ENCODE measurements around the gene C14orf180.
"Not testable (repeated sequence)": the region's sequence is repeated elsewhere in the genome, so short reads cannot be mapped to it uniquely, and the experiment has no call there.

C14orf180 gene

GRCh38 chr14:104572024-104572626 is 7.4 kb upstream of the C14orf180 start:
- DNase-seq: no peak
- intact Hi-C loops (cut with DNase I): no loop called here

DNA sequence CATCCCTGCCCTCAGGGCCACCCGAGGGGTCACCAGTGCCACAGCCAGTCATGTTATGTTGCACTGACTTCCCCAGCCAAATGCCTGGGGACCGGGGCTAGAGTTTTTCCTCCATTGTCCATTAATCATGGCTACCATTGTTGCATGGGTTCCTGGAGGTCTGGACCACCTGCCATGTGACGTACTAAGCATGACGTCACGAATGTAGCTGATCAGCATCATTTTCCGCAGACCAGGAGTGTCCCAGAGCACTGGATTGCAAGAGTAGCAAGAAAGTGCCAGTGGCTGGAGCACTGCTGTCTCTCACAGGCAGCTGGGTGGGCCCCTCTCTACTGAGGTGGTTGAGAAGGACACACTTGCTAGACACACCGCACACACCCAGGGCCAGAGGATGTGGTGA is 6.9 kb upstream of the C14orf180 start:
- no peak for DNase-seq
- intact Hi-C loops (cut with DNase I): no loop called here

GRCh38 chr14:104573930-104574329 is 5.6 kb upstream of the C14orf180 start:
- no peak for DNase-seq
- intact Hi-C loops (cut with DNase I): no loop called here

DNA sequence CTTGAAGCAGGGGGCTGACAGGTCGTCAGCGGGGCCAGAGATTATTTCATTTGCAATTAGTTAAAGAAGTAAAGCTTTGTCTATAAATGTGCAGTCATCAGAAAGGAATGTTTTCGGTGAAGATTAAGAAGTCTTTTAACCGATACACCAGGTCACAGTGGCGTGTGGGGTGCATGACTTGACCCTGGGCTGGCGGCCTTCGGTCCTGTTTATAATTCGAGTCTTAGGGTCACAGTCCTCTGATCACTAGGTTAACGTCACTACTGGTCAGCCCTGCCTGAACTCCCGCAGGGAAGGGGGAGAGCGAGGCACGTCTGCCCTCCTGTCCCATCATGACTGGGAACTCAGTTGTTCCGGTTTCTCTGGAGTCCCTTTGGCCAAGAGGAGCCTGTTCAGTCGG is 5.0 kb upstream of the C14orf180 start:
- no peak for DNase-seq
- intact Hi-C loops (cut with DNase I): no loop called here

DNA sequence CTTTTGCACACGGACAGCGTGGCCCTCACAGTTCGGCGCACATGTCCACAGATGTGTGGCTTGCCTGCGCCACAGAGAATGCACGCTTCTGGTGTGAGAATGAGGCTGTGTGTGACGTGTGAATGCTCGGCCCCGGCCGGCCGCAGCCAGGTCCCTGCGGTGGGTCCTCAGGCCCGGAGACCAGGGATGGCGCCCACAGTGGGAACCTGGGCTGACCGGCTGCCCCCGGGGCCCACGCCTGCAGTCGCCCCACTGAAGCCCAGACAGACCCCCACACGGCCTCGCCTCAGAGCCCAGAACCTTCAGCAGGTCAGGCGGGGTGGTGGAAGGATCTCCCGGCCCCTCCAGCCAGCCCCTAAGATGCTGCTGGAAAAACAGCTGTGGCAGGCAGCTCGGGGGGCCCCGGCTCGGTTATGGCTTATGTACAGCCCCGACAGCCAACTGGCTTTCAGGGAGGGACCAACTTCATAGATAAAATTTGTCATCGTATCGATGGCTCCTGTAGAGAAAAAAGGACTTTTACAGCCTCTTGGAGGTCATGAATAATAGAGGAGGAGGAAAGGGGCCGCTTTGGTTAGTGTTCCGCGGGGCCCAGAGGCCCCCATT is 4.5 kb upstream of the C14orf180 start:
- no peak for DNase-seq
- intact Hi-C loops (cut with DNase I): no loop called here

DNA sequence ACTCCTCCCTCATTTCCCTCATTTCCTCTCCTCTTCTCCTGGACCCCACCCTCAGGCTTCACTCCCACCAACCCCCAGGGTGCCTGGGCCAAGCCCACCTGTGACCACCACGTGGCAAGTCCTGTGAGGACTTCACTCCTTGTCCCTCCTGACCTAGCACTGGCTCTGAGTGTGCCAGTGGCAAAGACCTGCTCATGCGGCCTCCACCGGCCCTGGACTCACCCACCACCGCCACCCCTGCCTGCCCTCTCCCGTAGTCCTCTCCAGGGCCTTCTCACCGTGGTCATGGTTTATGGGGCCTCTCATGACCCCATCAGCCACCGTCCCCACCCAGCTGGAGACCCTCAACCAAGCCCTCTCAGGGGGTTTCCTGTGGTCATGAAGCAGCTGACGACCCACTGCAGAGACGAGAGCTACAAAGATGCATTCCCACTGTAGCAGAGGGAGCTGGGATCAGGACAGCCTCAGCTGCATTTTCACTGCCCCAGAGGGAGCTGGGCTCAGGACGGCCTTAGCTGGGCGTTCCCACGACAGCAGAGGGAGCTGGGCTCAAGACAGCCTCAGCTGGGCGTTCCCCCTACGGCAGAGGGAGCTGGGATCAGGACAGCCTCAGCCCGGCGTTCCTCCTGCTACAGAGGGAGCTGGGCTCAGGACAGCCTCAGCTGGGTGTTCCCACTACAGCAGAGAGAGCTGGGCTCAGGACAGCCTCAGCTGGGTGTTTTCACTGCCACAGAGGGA is 3.2 kb upstream of the C14orf180 start:
- intact Hi-C loops (cut with DNase I): no loop called here
- DNase-seq: no peak

DNA sequence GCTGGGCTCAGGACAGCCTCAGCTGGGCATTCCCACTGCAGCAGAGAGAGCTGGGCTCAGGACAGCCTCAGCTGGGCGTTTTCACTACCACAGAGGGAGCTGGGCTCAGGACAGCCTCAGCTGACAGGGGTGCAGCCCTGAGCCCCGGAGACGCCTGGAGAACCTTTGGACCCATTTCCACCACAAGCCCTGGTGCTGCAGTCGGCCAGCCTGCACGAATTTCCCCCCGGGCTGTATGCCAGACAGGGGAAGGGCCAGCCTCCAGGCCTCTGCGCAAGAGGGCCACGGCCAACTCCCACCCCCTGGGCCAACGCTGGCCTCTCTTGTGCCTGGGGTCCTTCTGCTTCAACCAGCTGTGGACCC is 2.6 kb upstream of the C14orf180 start:
- intact Hi-C loops (cut with DNase I): no loop called here
- no peak for DNase-seq

GRCh38 chr14:104577426-104577825 is 2.1 kb upstream of the C14orf180 start:
- DNase-seq: no peak
- intact Hi-C loops (cut with DNase I): no loop called here

- intact Hi-C loops (cut with DNase I): no loop called here
- DNase-seq: no peak
These were observed 1.7 kb upstream of the C14orf180 start for GRCh38 chr14:104577847-104578301.

- no peak for DNase-seq
- intact Hi-C loops (cut with DNase I): no loop called here
These were observed 1.2 kb upstream of the C14orf180 start for GRCh38 chr14:104578321-104578720.

GRCh38 chr14:104579939-104580338 is 375 bp downstream of the C14orf180 start:
- DNase-seq; intact Hi-C loops (cut with DNase I): not testable (repeated sequence)

GRCh38 chr14:104580961-104581360 is 1.4 kb downstream of the C14orf180 start:
- intact Hi-C loops (cut with DNase I): no loop called here
- DNase-seq: no peak

DNA sequence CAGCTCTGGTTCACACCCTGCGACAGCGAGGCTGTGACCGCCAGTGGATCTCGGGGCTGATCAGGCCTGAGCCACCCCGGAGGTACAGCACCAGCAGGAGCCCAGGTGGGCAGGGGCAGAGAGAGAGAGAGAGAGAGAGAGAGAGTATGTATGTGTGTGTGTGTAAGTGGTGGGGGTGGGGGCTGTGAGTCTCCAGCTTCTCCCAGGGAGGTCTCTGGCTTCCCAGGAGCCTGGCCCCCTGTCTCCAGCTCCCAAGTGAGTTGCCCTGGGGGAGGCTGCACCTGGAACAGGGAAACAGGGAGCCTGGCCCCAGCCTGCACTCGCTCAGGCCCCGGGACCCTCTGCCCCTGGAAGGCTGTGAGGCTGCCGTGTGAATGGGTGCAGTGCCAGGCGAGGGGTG is 2.0 kb downstream of the C14orf180 start:
- intact Hi-C loops (cut with DNase I): no loop called here
- no peak for DNase-seq

DNA sequence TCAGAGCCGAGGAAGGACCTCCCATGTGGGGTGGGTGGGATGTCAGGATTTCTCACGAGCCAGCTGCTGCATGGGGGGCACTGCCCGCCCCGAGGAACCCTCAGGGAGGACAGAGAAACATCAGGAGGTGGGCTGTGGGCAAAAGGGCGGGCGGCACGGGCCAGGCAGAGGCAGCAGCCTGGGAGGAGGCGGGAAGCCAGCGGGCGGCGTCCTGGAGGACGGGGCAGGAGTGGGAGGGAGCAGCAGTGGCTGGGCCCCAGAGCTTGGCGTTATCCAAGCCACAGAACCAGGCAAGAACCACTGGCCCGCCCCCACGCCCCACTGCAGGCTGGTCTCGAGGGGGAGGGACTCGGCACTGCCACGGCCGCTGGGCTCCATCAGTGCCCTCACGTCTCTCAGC is 2.4 kb downstream of the C14orf180 start:
- intact Hi-C loops (cut with DNase I): no loop called here
- DNase-seq: no peak

DNA sequence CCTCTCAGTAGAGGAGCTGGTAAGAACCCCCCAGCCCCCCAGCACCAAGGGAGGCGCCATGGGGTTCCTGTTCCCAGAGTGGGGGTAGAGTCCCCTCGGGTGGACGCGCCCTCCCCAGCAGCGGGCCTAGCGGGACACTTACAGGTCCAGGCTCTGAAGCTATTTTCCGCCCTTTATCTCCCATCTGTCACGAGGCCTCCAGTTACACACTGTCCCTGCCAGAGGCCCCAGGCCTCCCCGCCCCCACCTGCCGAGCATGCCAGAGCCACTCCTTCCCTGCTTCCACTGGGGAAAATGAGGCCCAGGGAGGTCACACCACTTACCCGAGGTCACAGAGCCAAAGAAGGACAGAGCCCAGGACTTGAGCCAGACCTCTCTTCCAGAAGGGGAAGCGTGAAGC is 3.1 kb downstream of the C14orf180 start:
- no peak for DNase-seq
- intact Hi-C loops (cut with DNase I): no loop called here

- no peak for DNase-seq
- intact Hi-C loops (cut with DNase I): no loop called here
These were observed 4.1 kb downstream of the C14orf180 start for GRCh38 chr14:104583424-104584306.

GRCh38 chr14:104584557-104584956 is 5.0 kb downstream of the C14orf180 start:
- intact Hi-C loops (cut with DNase I): no loop called here

DNA sequence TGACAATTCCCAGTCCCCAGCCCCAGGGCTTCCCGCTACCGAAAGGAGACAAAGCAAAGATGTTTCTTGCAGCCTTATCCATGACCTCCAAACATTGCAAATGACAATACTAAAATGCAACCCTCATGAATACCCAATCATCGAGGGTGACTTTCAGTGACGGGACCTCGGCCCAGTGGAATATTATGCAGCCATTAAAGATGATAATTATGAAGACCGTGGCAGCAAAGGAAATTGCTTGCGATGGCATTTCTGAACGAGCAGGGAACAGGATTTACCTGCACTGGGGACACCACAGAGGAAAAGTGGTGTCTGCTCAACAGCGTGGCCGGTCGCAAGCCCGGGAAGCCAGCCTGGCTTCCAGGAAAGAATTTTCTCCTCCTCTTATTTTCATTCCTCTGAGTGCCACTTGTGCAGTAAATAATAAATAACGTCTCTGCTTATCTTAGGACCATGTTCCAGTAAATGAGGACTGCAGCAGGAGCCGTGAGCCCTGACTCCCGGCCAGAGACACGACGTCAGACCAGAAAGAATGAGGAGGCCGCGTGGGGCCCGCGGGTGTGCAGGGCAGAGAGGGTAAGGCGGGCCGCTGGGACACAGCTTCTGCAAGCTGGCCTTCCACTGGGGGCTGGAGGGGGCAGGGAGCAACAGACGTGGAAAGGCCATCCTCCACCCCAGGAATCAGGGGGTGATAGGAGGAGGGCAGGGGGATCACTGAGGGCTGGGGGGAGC is 6.6 kb downstream of the C14orf180 start:
- no peak for DNase-seq
- intact Hi-C loops (cut with DNase I): no loop called here

More at GRCh38 chr14:104584557-104584956, 5.0 kb downstream of the C14orf180 start:
- DNase-seq: no peak

Data from head of caudate nucleus (tissue), 42 donors.